HG03520 (cell line): Measurements from ENCODE around the gene HES5.
"Not testable (repeated sequence)": the region's sequence is repeated elsewhere in the genome, so short reads cannot be mapped to it uniquely, and the experiment has no call there.

ENCODE experiments used
- ATAC-seq: cut with Tn5 transposase; IDR thresholded peaks from one replicate; pipeline ENCODE4 v1.9.1; 2021; ENCODE audit warnings: mild to moderate bottlenecking, moderate library complexity; ENCODE audit not compliant: unreplicated experiment

HES5 gene

DNA sequence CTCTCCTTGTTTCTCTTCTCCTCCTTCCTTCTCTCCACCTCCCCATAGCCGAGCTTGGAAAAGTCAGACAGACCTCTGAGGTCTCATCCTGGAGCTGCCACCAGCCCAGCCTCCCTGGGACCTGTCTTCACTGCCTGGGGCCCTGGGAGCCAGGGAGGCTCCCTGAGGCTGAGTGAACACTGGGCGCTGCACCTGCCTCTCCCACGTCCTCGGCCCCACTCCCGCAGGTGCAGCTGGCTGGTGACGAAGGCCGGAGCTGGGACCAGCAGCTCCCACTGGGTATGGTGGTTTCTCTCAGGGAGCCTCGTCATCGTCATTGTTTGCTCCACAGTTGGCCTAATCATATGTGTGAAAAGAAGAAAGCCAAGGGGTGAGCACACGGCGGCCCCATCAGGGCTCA lies 31.4 kb upstream of the HES5 start:
- ATAC-seq: no peak

DNA sequence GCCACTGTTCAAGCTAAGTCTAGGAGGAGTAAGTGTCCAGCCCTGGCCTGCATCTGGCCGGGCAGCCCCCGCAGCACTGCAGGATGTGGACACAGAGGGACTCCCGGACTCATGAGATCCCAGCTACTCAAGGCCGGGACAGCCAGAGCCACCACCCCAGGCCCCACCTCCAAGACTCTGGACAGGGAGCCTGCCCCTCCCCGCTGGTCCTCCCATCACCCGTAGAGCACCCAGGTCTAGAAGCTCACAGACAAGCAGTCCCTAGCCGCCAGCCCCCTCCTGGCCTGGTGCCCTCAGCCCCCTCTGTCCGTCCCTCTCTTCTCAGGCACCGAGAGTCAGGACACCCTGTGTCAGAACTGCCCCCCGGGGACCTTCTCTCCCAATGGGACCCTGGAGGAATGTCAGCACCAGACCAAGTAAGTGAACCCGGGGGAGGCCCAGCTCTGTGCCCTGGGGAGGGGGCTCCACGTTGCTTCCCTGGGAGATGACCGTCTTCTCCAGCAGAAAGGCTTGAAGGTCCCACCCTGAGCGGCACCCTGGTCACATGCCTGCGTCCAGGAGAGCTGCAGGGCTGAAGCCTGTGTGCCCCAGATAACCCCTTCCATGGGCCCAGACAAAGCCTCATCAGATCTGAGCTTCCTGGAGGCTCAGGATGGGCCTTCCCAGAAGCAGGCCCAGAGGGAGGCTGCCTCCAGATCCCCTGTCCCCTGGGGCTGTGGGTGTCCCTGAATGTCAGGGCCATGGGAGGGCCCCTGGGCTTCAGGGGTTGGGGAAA lies 30.4 kb upstream of the HES5 start:
- no peak for ATAC-seq

DNA sequence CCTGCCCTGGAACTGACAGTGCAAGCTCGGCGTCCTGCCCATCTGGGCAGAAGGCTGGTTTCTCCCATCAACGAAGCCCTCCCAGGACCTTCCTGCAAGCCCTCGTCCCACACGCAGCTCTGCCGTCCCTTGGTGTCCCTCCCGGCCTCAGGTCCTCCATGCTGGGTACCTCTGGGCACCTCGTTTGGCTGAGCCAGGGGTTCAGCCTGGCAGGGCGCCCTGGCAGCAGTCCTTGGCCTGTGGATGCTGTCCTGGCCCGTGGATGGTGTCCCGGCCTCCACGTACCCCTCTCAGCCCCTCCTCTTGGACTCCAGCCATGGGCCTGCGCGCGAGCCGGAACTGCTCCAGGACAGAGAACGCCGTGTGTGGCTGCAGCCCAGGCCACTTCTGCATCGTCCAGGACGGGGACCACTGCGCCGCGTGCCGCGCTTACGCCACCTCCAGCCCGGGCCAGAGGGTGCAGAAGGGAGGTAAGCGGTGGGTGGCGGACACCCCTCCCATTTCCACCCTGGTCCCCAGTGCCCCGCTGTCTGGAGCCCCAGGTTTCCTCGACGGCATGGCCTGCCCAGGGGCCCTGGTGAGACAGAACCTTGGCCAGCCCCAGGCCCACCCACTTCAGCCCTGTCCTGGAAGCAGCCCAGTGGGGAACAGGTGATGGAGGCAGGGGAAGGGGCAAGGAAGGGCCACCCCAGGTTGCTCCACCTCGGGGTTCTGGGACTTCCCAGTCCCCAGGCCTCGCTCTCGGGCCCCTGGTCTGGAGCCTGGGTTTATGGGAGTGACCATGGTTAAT lies 29.6 kb upstream of the HES5 start:
- no peak for ATAC-seq

DNA sequence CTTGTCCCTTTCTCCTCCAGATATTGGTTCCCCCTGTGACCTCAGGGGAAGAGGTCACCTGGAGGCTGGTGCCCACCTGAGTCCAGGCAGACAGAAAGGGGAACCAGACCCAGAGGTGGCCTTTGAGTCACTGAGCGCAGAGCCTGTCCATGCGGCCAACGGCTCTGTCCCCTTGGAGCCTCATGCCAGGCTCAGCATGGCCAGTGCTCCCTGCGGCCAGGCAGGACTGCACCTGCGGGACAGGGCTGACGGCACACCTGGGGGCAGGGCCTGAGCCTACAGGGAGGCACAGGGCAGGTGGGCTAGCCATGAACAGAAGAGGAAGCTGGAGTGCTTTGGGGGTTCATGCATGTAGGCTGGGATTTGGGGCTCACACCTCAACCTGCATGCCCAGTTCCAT lies 28.8 kb upstream of the HES5 start:
- no peak for ATAC-seq

DNA sequence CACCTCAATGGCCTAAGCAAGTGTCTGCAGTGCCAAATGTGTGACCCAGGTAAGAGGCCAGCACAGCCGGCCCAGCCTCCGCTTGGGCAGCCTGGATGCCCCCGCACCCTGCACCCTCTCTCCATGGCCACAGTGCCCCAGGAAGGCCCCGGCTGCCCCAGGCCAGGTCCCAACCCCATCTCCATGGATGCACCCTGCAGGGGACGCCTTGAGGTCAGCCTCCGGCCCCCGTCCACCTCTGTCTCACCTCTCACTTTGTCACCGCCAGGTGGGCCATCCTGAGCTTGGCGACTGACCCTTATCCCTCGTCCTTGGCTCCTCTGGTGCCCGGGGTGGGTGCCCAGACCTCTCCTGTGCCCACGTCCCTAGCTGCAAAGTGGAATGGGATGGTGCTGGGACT lies 28.4 kb upstream of the HES5 start:
- no peak for ATAC-seq

GRCh38 chr1:2557482-2558400 lies 27.7 kb upstream of the HES5 start:
- no peak for ATAC-seq

- no peak for ATAC-seq
Measured at GRCh38 chr1:2556678-2557481, 26.8 kb upstream of the HES5 start.

DNA sequence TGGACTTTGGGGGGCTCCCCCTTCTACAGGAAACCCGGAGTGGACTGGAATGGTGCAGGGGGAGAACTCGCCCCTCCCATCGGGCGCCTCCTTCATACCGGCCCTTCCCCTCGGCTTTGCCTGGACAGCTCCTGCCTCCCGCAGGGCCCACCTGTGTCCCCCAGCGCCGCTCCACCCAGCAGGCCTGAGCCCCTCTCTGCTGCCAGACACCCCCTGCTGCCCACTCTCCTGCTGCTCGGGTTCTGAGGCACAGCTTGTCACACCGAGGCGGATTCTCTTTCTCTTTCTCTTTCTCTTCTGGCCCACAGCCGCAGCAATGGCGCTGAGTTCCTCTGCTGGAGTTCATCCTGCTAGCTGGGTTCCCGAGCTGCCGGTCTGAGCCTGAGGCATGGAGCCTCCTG lies 26.2 kb upstream of the HES5 start, which contains the start of gene TNFRSF14:
TSS of gene TNFRSF14 (plus strand) at position 95 of the 401 bp plus-strand sequence. CDS start at position 389, 294 bp downstream.
- peak; percentile 40 for ATAC-seq

DNA sequence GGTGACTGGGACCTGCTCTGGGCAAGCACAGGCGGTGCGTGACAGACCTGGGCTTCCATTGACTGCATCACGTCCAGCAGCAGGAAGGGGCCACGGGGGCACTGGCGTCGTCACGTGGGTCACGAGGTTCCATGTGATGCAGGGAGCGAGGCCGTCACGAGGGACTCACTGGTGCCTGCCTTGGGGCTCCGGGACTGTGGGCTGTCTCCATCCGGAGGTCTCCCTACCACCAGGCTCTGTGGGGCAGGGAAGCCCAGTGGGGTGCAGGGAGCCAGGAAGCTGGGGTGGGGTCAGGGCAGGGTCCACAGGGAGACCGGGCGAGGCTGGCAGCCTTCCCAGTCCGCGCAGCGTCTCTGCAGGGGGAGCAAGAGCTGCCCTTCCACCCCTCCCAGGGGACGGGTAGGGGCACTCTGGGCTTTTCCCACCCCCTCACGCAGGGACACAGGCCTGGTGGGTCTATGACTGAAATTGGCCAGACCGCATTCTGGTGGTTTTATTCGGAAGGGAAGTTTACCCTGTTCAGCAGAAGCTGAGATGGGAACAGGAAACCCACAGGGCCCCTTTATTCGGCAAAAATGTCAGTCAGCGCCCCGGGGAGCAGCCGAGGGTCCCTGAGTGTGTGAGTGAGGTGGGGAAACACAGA lies 25.7 kb upstream of the HES5 start:
- peak; percentile 37 for ATAC-seq

GRCh38 chr1:2554621-2555387 lies 24.7 kb upstream of the HES5 start:
- ATAC-seq: no peak

DNA sequence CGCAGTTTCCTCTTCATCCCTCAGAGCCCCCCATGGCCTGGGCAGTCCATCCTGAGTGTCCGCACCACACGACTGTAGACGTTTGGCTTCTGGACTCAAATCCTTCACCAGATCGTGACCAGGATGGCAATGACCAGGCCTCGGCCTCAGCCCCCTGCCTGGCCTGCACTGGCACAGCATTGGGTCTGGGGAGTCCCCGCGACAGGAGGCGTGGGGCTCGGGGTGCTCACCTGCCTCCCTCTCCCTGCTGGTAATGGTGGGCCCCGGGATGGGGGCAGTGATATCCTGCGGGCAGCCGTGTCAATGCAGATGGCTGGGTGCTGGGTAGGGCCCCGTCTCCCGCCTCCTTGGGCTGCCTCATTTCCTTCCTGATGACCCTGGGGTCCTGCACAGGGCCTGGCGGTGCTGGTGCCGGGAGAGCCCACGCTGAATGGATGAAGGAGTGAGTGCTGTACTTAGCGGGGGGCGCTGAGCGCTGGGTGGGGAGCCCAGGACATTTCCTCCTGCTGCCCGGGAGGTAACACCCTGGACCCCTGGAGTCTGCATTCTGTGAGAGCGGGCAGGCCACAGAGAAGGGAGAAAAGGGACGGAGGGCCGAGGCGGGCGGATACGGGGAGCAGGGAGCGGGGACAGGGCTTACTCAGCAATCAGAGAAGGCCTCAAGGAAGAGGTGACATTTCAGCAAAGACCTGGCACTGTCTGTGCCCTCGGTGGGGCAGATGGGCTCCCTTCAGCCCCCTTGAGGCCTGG lies 24.0 kb upstream of the HES5 start:
- ATAC-seq: no peak

GRCh38 chr1:2553076-2553475 lies 23.0 kb upstream of the HES5 start:
- not testable (repeated sequence) for ATAC-seq

DNA sequence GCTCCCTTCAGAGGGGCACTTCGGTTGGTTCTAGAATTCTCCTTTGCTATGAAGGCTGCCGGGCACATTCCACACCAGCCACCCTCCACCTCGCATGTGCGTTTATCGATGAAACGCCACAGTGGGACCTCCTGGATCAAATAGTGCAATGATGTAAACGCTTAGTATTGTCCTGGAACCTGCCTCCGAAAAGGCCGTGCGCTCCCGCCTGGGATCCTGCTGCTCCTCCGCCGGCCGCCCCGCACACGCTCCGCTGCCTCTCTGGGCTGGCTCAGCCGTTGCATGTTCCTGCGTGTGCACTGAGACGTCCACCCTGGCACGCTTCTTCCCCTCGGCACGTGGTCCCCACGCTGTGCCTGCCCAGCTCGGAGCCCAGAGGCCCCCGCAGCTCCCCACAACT lies 22.1 kb upstream of the HES5 start:
- ATAC-seq: no peak

DNA sequence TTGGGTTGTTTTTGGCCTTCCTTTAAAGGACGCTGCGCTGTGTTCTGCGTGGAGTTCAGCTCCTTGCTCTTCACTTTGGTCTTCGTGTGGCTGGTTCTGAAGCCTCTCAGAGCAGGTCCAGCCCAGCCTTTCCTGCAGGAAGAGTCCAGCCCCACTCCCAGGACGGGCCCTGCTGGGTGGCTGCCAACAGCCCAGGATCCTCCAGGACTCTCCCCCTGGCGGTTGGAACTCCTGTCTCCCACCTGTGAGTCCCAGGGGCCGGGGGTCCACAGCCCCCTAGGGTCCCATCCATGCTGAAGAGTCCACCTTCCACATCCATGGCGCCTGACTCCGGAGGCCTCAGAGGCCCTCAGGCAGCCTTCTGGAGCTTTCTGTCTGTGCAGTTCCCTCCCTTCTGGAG lies 21.5 kb upstream of the HES5 start:
- ATAC-seq: not testable (repeated sequence)

GRCh38 chr1:2550309-2550861 lies 20.3 kb upstream of the HES5 start:
- not testable (repeated sequence) for ATAC-seq

GRCh38 chr1:2549367-2550029 lies 19.4 kb upstream of the HES5 start:
- ATAC-seq: not testable (repeated sequence)

GRCh38 chr1:2548068-2548589 lies 18.1 kb upstream of the HES5 start:
- peak; percentile 18 for ATAC-seq
